Kidney capillary endothelial cell (primary cell): ENCODE data around the gene DHX30.

Source experiments
- DNase-seq: peaks from one replicate; pipeline ENCODE4 v3.0.0-alpha.2; 2018; ENCODE audit warnings: low spot score

DHX30 gene

GRCh38 chr3:47852604-47853602 lies 50.0 kb downstream of the DHX30 start:
- DNase-seq = no peak

GRCh38 chr3:47854267-47854666 lies 51.3 kb downstream of the DHX30 start:
- no peak for DNase-seq

- DNase-seq = no peak
Observed at GRCh38 chr3:47854720-47855455, 52.0 kb downstream of the DHX30 start.

GRCh38 chr3:47855461-47856383 lies 52.8 kb downstream of the DHX30 start:
- no peak for DNase-seq

- DNase-seq = no peak
Observed at GRCh38 chr3:47856669-47857068, 53.7 kb downstream of the DHX30 start.

- DNase-seq = no peak
Observed at GRCh38 chr3:47857151-47857550, 54.2 kb downstream of the DHX30 start.

GRCh38 chr3:47859956-47860605 lies 57.1 kb downstream of the DHX30 start:
- no peak for DNase-seq

GRCh38 chr3:47863391-47864128 lies 60.6 kb downstream of the DHX30 start:
- DNase-seq = no peak

- no peak for DNase-seq
Observed at GRCh38 chr3:47865192-47865591, 62.3 kb downstream of the DHX30 start.

- DNase-seq = no peak
Observed at GRCh38 chr3:47867451-47868044, 64.6 kb downstream of the DHX30 start.

GRCh38 chr3:47868306-47868705 lies 65.4 kb downstream of the DHX30 start:
- no peak for DNase-seq

GRCh38 chr3:47870156-47870555 lies 67.2 kb downstream of the DHX30 start:
- no peak for DNase-seq

GRCh38 chr3:47870702-47871260 lies 67.8 kb downstream of the DHX30 start:
- no peak for DNase-seq

GRCh38 chr3:47871389-47871788 lies 68.5 kb downstream of the DHX30 start:
- no peak for DNase-seq

GRCh38 chr3:47872916-47873315 lies 70.0 kb downstream of the DHX30 start:
- no peak for DNase-seq

GRCh38 chr3:47874438-47874837 lies 71.5 kb downstream of the DHX30 start:
- no peak for DNase-seq

- DNase-seq = no peak
Observed at GRCh38 chr3:47874913-47875312, 72.0 kb downstream of the DHX30 start.

- DNase-seq = peak; percentile 46
Observed at GRCh38 chr3:47877290-47877689, 74.4 kb downstream of the DHX30 start.

- DNase-seq = no peak
Observed at GRCh38 chr3:47877719-47878118, 74.8 kb downstream of the DHX30 start.

GRCh38 chr3:47882338-47882737 lies 79.4 kb downstream of the DHX30 start:
- DNase-seq = no peak
